ENCODE data around the gene N4BP2.

- no peak for TF ChIP-seq CTCF (IDR thresholded peaks at IDR 0.05; ENCODE audit: low read length)
- TF ChIP-seq EZH2 (optimal IDR thresholded peaks at IDR 0.05; ENCODE audit: low read depth, low read length) = no peak
Observed at GRCh38 chr4:40059362-40059761, 2.7 kb downstream of the N4BP2 start.
